K562 (cell line): ENCODE results near the gene DHDH. TPM values are rescaled to one million over a fixed set of nuclear protein-coding genes. Genes with fewer than 3 reads are reported as not detected.

Source experiments
- CBX2 ChIP-seq: fragments of 200-600 bp; sonication (generic); IDR thresholded peaks from one replicate; pipeline ENCODE4 v1.6.1; 2012; ENCODE audit warnings: mild to moderate bottlenecking, low read length, inconsistent platforms; ENCODE audit not compliant: insufficient read depth, poor library complexity, severe bottlenecking
- HNRNPUL1 ChIP-seq: fragments of 200-400 bp; formaldehyde crosslinking; IDR thresholded peaks from 2 replicates; pipeline ENCODE4 v1.6.1; 2017; ENCODE audit warnings: low read length
- OTX1 ChIP-seq: fragments of 450-650 bp; formaldehyde crosslinking; IDR thresholded peaks from 2 replicates; pipeline ENCODE4 v1.4.0; 2022; ENCODE audit warnings: mild to moderate bottlenecking
- RUNX1 ChIP-seq: sonication (generic); IDR thresholded peaks from 2 replicates; pipeline ENCODE4 v1.6.1; 2016; ENCODE audit warnings: antibody characterized with exemption, low read depth
- XRCC4 ChIP-seq: IDR thresholded peaks from one replicate; pipeline ENCODE4 v1.6.1; 2011; ENCODE audit not compliant: insufficient read depth, insufficient read length; ENCODE audit errors: extremely low read depth
- ZNF668 ChIP-seq: fragments of 250-450 bp; sonication (Bioruptor Pico); IDR thresholded peaks from 2 replicates; pipeline ENCODE4 v1.8.0; 2022; ENCODE audit warnings: mild to moderate bottlenecking, inconsistent platforms
- ZNF717 ChIP-seq: fragments of 250-450 bp; sonication (Bioruptor Pico); IDR thresholded peaks from 2 replicates; pipeline ENCODE4 v1.5.0; 2021
- polyA plus RNA-seq, 8 experiments: library from polyadenylated mRNA; depleted of rRNA in 4 of 8; stranded (reverse) in 5 of 8; unstranded in 3 of 8; fragments of >200 nt; fragmentation: Nextera tagmentation in 2 of 8; fragmentation: Illumina TruSeq in 1 of 8; extraction: Ambion mirVana in 2 of 8; extraction: Trizol in 1 of 8; gene quantifications; 2 replicates each; pipeline versions ENCODE4 v1.2.1 to v1.2.3, GENCODE V29; 2011 to 2014; ENCODE audit warnings: inconsistent platforms in 1 of 8, missing spikeins in 1 of 8
- total RNA-seq, 7 experiments: library from RNA; depleted of rRNA in 6 of 7; stranded (reverse); fragments of >200 nt in 6 of 7; fragmentation: Illumina TruSeq in 2 of 7; extraction: Trizol in 2 of 7; gene quantifications; 2 replicates each; pipeline versions ENCODE4 v1.2.1 to v1.2.3, GENCODE V29; 2011 to 2021; ENCODE audit warnings: low replicate concordance in 1 of 7
- TF ChIP-seq, protein P1 (sequence below): fragments of 450-650 bp; IDR thresholded peaks from one replicate; pipeline ENCODE4 v1.6.1; 2018; ENCODE audit warnings: mild to moderate bottlenecking, moderate library complexity; ENCODE audit not compliant: partially characterized antibody
- TF ChIP-seq, protein P2 (sequence below): fragments of 450-650 bp; IDR thresholded peaks from 2 replicates; pipeline ENCODE4 v1.7.0; 2016; ENCODE audit warnings: borderline replicate concordance
- TF ChIP-seq, protein P3 (sequence below): fragments of 250-450 bp; sonication (Bioruptor Pico); IDR thresholded peaks from 2 replicates; pipeline ENCODE4 v1.5.0; 2020; ENCODE audit warnings: mild to moderate bottlenecking
- TF ChIP-seq, protein P4 (sequence below): sonication (generic); formaldehyde crosslinking; IDR thresholded peaks from 2 replicates; pipeline ENCODE4 v1.8.0; 2022; ENCODE audit warnings: missing genetic modification reagents, mild to moderate bottlenecking, borderline replicate concordance
- TF ChIP-seq, protein P5 (sequence below): sonication (generic); formaldehyde crosslinking; IDR thresholded peaks from 2 replicates; pipeline ENCODE4 v1.8.1; 2022; ENCODE audit warnings: missing genetic modification reagents
- TF ChIP-seq, protein P6 (sequence below): fragments of 250-450 bp; sonication (Bioruptor Pico); IDR thresholded peaks from 2 replicates; pipeline ENCODE4 v1.9.0; 2021; ENCODE audit warnings: mild to moderate bottlenecking, inconsistent platforms
- TF ChIP-seq, protein P7 (sequence below): conservative IDR thresholded peaks from 2 replicates; pipeline ENCODE4 v1.6.1; 2011; ENCODE audit warnings: low read depth, mild to moderate bottlenecking, low read length; ENCODE audit not compliant: control insufficient read depth

DHDH gene
- total and polyA plus RNA-seq, 9 of the 15 experiments (the other 6 are each of a cell fraction or from before 2014, with no cell fraction given), result 0.37 to 1.9 (median 0.87) TPM

DNA sequence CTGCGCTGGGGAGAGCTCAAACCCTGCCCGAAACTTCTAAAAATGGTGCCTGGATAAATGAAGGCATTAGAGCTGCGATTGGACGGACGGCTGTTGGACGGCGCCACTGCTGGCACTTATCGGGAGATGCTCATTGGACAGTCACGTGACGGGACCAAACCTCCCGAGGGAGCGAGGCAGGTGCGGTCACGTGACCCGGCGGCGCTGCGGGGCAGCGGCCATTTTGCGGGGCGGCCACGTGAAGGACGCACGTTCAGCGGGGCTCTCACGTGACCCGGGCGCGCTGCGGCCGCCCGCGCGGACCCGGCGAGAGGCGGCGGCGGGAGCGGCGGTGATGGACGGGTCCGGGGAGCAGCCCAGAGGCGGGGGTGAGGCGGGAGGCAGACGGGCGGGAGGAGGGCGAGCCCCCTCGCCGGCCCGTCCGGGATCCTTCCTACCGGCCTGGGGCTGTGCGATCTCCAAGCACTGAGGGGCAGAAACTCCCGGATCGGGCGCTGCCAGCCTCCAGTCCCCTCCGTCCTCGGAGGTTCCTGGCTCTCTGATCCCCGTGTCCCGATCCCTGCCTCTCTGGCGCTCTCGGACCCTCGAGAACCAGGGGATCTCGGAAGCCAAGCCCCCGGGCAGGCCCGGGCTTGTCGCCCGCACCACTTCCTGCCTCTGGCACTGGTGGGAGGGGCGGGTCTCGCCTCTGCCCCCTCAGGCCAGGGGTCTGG, 21.3 kb downstream of the DHDH start, which contains the start of gene BAX (continued):
- TF ChIP-seq, protein P1, sequence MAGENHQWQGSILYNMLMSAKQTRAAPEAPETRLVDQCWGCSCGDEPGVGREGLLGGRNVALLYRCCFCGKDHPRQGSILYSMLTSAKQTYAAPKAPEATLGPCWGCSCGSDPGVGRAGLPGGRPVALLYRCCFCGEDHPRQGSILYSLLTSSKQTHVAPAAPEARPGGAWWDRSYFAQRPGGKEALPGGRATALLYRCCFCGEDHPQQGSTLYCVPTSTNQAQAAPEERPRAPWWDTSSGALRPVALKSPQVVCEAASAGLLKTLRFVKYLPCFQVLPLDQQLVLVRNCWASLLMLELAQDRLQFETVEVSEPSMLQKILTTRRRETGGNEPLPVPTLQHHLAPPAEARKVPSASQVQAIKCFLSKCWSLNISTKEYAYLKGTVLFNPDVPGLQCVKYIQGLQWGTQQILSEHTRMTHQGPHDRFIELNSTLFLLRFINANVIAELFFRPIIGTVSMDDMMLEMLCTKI, result no peak
- no peak for TF ChIP-seq XRCC4
- TF ChIP-seq, protein P2, sequence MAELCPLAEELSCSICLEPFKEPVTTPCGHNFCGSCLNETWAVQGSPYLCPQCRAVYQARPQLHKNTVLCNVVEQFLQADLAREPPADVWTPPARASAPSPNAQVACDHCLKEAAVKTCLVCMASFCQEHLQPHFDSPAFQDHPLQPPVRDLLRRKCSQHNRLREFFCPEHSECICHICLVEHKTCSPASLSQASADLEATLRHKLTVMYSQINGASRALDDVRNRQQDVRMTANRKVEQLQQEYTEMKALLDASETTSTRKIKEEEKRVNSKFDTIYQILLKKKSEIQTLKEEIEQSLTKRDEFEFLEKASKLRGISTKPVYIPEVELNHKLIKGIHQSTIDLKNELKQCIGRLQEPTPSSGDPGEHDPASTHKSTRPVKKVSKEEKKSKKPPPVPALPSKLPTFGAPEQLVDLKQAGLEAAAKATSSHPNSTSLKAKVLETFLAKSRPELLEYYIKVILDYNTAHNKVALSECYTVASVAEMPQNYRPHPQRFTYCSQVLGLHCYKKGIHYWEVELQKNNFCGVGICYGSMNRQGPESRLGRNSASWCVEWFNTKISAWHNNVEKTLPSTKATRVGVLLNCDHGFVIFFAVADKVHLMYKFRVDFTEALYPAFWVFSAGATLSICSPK, result no peak
- TF ChIP-seq HNRNPUL1, result no peak
- TF ChIP-seq OTX1, result no peak
- TF ChIP-seq ZNF668 (CRISPR knock-in tag), result peak; percentile 90; the same call in 1 of the 2 replicates
- TF ChIP-seq, protein P3, sequence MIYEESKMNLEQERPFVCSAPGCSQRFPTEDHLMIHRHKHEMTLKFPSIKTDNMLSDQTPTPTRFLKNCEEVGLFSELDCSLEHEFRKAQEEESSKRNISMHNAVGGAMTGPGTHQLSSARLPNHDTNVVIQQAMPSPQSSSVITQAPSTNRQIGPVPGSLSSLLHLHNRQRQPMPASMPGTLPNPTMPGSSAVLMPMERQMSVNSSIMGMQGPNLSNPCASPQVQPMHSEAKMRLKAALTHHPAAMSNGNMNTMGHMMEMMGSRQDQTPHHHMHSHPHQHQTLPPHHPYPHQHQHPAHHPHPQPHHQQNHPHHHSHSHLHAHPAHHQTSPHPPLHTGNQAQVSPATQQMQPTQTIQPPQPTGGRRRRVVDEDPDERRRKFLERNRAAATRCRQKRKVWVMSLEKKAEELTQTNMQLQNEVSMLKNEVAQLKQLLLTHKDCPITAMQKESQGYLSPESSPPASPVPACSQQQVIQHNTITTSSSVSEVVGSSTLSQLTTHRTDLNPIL (CRISPR knock-in tag), result no peak
- TF ChIP-seq RUNX1, result no peak
- TF ChIP-seq, protein P4, sequence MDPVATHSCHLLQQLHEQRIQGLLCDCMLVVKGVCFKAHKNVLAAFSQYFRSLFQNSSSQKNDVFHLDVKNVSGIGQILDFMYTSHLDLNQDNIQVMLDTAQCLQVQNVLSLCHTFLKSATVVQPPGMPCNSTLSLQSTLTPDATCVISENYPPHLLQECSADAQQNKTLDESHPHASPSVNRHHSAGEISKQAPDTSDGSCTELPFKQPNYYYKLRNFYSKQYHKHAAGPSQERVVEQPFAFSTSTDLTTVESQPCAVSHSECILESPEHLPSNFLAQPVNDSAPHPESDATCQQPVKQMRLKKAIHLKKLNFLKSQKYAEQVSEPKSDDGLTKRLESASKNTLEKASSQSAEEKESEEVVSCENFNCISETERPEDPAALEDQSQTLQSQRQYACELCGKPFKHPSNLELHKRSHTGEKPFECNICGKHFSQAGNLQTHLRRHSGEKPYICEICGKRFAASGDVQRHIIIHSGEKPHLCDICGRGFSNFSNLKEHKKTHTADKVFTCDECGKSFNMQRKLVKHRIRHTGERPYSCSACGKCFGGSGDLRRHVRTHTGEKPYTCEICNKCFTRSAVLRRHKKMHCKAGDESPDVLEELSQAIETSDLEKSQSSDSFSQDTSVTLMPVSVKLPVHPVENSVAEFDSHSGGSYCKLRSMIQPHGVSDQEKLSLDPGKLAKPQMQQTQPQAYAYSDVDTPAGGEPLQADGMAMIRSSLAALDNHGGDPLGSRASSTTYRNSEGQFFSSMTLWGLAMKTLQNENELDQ, result no peak
- no peak for TF ChIP-seq CBX2
- TF ChIP-seq, protein P5, sequence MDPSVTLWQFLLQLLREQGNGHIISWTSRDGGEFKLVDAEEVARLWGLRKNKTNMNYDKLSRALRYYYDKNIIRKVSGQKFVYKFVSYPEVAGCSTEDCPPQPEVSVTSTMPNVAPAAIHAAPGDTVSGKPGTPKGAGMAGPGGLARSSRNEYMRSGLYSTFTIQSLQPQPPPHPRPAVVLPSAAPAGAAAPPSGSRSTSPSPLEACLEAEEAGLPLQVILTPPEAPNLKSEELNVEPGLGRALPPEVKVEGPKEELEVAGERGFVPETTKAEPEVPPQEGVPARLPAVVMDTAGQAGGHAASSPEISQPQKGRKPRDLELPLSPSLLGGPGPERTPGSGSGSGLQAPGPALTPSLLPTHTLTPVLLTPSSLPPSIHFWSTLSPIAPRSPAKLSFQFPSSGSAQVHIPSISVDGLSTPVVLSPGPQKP, result no peak
- TF ChIP-seq, protein P6, sequence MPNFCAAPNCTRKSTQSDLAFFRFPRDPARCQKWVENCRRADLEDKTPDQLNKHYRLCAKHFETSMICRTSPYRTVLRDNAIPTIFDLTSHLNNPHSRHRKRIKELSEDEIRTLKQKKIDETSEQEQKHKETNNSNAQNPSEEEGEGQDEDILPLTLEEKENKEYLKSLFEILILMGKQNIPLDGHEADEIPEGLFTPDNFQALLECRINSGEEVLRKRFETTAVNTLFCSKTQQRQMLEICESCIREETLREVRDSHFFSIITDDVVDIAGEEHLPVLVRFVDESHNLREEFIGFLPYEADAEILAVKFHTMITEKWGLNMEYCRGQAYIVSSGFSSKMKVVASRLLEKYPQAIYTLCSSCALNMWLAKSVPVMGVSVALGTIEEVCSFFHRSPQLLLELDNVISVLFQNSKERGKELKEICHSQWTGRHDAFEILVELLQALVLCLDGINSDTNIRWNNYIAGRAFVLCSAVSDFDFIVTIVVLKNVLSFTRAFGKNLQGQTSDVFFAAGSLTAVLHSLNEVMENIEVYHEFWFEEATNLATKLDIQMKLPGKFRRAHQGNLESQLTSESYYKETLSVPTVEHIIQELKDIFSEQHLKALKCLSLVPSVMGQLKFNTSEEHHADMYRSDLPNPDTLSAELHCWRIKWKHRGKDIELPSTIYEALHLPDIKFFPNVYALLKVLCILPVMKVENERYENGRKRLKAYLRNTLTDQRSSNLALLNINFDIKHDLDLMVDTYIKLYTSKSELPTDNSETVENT, result 0 out of 2 replicates have a peak, but pooled peaks have one; percentile 1
- TF ChIP-seq, protein P7, sequence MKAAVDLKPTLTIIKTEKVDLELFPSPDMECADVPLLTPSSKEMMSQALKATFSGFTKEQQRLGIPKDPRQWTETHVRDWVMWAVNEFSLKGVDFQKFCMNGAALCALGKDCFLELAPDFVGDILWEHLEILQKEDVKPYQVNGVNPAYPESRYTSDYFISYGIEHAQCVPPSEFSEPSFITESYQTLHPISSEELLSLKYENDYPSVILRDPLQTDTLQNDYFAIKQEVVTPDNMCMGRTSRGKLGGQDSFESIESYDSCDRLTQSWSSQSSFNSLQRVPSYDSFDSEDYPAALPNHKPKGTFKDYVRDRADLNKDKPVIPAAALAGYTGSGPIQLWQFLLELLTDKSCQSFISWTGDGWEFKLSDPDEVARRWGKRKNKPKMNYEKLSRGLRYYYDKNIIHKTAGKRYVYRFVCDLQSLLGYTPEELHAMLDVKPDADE, result peak; percentile 99
- TF ChIP-seq ZNF717 (CRISPR knock-in tag), result no peak
